ENCODE measurements around the gene ATF6.

The ATF6 gene

DNA sequence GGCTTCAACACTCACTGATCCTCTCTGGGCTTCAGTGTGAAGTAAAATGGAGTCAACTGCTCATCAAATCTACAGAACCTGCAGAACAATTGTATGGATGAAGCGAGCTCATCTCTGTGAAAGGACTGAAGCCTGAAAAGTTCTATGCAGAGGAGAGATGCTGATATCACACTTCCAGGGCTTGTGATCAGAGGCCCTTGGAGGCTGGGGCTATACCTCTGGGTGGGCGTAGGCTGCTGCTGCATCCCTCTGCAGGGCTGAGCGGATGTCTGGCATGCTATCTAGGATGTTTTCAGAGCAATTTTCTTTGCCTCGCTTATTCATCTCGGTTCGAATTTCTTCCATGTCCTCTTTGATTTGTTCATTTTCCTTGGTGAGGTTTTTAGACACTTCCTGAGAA is 240.0 kb downstream of the ATF6 start:
- DNase-seq, result no peak

DNA sequence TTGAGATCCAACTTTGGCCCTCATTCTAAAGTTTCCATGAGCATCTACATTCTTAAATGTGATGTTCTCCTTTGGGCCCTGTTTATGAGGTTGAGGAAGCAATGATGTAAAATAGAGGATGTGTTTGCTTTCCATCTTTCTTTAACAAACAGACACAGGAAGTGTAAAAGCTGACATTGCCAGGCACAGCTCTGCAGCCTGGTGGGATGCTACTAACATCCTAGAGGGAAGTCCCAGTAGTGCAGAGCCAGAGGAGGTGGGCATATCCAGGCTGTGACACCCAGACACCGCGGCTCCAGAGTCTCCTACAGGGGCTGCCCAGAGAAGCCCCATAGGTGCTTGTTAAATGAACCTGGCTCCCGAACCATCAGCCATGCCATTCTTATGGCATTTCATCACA is 241.3 kb downstream of the ATF6 start:
- DNase-seq, result no peak

DNA sequence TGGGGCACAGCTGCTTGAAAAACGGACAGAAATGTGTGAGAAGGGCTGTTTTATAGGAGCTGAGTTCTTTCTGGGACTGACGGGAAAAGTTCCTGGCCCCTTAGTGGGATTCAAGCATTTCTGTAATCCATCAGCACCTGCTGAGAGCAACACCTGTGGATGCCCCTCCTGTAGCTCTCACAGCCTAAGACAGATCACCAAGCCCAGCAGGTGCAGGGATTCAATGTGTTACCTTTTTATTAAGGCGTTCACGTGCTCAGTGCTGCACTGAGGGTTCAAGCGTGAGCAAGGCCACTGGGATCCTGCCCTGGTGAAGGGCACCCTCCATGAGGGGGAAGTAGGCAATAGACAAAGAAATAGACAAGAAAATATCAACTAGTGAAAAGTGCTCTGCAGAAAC is 242.7 kb downstream of the ATF6 start:
- DNase-seq, result no peak

DNA sequence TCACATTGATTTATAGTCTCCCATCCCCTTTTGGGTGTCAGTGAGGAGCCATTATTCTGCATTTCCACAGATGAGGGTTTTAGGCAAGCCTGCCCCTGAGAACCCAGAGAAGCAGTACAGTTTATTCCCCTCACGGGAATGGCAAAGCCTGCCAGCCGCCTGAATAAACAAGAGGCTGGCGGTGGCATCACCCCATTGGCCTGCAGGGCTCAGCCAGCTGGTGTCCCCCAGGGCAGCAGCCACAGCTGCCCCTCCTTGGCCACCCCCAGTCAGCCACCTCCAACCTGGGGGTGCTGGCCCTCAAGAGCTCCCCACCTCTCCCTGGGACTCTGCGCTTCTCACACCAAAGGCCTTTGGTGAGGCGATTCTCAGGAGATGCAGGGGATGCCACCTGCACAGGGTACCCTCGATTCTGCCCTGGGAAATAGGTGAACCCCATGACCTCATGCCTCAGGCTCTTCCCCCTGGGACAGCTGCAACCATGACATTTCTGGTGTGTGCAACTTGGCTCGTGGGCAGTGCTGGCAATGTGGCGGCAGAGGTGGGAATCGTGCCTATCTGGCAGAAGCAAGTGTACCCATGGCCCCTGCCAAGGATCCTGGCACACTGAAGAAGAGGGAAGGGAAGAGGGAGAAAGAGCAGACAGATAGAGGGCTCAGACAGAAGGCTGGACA is 243.5 kb downstream of the ATF6 start:
- no peak for DNase-seq

DNA sequence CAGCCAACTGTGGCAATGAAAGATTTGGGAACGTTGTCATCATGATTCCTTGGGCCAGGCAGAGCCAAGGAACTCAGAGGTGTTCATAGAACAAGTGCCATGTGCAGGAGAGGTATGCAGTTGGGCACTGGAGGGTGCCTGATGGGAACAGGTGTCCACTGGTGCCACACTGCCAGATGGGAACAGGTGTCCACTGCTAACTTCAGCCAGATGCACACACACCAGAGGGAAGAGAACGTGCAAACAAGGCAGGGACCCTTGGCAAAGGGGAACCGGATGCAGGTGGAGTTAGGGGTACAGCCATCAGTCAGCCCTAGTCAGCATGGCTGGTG is 244.0 kb downstream of the ATF6 start:
- DNase-seq, result no peak

DNA sequence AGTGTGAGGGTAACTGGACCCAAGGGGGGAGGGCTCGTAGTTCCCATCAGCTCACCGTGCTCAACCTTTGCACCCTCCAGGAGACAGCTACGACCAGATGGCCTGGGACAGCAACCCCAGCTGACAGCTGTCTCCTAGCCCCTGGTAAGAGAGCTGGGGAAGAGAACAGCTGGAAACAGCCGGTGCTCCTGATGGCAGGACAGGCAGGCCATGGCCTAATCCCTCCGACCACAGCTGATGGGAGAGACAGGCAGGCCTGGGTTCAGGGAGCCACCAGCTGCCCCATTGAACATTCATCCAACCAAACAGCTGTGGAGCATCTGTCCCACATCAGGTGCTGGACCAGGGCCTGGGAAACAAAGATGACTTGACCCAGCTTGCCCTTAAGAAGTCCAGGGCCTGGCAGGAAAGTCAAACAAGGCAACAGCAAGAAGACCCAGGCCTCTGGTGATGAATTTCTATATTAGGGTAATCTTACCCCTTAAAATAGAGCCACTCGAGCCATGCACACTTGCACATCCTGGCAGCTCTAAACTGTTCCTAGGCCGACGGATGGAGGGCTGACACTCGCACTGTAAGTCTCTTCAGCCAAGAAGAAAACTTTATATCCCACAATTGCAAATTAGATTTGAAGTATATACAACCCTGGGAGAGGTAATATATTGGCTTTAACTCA is 245.4 kb downstream of the ATF6 start:
- no peak for DNase-seq

DNA sequence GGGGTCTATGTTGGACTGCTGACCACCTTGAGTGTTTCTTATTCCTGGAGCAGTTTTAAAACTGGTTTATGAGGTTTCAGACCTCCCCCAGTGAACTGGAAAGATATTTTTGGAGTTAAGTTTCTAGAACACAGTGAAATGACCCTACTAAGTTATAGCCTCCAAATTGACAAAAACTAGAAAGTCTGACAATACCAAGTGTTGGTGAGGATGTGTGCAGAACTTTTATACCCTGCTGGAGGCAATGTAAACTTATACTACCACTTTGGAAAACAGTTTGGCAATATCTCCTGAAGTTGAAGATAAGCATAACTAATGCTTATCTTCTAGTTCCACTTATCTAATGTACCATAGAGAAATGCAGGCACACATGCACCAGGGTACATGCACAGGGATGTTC is 247.2 kb downstream of the ATF6 start:
- no peak for DNase-seq

All from CD4-positive, alpha-beta T cell treated with Interleukin-17A for 4 hours (primary cell).